HG02885 (cell line): Measurements from ENCODE around the gene PPFIBP2.

Experiments used
- ATAC-seq: cut with Tn5 transposase; IDR thresholded peaks from one replicate; pipeline ENCODE4 v1.9.1; 2021; ENCODE audit warnings: mild to moderate bottlenecking; ENCODE audit not compliant: unreplicated experiment, poor library complexity

PPFIBP2 gene

DNA sequence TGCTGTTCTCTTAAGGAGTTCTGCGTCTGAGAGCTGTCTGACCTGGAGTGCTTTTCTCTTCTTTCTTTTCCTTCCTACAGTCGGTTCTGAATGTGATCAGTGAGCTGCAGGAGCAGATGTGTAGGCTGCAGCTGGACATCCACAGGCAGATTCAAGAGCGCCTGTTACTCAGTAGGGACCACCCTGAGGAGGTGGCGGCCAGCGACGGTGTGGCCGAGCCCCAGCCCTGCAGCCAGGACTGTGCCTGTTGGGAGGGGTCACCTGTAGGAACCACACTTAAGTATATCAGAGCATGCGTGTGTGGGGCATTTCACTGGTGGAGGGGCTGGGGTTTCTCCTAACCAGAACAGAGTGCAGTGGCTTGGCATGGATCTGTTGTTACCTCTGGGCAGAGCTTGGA, 103.2 kb downstream of the PPFIBP2 start:
- ATAC-seq = no peak

DNA sequence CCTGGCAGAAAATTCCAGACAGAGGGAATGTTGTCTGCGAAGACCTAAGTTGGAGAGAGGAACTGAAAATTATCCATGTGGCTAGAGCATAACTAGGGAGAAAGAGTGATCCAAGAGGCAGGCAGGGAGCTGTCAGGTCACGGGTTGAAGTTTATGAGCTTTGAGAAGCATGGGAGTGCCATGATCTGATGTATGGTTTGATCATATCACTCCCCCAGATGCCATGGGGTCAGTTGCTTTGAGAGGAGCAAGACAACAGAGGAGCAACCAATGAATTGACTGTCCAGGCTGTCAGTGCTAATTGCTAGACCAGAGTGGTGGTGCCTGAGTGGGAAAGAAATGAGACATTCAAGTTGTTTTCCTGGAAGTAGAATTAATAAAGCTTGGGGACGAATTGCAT, 105.5 kb downstream of the PPFIBP2 start:
- no peak for ATAC-seq

DNA sequence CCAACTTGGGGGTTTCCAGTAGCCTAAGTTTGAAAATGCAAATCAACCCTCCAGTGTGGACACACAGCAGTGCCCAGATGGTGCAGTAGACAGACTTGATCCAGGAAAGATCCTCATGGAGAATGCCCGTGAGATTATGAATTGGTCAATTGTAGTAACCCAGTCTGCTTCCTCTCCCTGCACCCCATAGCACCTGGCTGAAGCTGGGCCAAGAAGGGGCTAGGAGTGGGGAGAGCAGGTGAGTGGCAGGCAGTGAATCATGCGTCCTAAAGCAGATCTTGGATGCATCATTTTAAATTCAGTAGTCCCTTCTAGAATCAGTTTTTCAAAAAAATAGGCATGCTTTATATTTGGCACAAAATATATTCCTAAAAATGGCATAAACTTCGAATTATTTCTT, 107.3 kb downstream of the PPFIBP2 start:
- ATAC-seq = no peak

DNA sequence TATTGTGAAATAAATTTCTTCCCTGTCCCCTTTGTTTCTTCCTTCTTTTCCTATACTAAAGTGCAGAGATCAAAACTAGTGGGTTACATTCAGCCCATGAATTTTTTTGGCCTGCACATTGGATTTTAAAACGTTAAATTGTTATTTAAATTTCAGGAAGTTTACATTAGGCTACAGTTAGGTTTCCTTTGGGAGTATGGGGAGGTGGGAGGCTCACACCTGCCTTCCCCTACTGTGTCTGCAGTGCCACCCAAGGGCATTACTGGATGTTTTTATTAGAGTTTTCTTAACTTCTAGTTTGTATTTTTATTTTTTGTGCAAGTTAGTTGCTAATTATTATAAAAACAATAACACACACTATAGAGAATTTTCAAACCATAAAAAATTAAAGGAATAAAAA, 107.8 kb downstream of the PPFIBP2 start:
- no peak for ATAC-seq

DNA sequence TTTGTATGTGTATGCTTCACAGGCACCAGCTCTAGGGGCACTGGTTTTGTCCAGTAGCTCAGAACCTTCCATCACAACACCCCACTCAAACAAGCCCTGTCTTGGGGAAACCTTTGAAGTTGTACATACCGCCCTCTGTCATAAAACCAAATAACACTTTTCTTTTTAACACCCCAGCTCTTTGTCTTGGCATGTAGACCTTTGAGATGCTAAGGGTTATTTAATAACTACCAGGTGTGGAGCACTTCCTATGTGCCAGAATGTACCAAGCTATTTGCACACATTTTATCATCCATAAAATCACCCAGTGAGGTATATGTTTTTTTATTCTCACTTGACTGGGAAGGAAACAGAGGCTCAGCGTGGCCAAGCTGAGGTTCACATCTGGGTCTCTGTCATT, 108.9 kb downstream of the PPFIBP2 start:
- ATAC-seq = no peak

DNA sequence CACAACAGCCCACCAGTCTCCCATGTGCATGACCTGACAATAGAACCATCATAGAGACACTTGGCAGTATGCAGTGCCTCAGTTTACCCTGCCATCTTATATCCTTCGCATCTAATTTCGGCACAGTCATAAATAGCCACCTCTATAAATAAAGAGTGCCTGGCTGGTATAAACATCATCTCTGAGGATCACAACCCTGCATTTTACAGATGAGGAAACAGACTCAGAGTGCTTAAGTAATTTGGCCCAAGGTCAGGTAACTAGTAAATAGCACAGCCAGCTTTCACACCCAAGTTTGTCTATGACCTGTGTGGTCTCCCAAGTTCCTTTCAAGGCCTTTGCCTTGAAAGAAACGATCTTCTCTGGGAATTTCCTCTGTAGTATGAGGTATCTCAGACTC, 114.9 kb downstream of the PPFIBP2 start:
- no peak for ATAC-seq

DNA sequence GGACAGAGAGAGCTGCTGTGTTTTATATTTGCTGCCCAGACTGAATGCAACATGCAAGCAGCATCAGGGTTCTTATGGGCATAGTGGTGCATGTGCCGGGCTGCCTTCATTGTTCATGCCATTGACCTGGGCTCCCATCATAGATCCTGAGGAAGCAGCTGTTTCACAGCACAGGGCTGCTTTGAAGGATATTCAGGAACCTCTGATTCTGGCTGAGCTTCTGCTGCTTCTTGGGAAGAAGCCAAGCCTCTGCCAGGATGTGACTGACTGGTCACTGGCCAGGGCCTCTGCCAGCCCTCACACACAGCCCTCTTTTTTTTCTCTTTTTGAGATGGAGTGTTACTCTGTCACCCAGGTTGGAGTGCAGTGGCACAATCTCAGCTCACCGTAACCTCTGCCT, 116.2 kb downstream of the PPFIBP2 start:
- no peak for ATAC-seq

DNA sequence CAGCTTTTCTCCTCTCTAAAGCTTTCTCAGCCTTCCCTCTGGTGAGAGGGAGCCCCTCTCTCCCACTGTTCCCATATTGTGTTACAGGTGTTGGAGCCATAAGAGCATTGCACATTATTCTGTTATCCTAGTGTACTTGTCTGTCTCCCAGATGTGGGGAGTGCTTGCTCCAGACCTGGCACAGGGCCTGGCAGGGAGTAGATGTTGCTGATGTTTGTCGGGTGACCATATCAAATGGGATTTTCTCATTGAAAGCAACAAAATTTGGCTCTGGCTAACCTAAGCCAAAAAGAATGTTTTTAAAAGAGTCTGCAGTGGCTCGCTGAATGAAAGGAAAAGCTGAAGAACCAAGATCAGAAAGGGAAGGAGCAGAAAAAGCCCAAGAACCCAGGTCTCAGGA, 118.4 kb downstream of the PPFIBP2 start:
- ATAC-seq = no peak

DNA sequence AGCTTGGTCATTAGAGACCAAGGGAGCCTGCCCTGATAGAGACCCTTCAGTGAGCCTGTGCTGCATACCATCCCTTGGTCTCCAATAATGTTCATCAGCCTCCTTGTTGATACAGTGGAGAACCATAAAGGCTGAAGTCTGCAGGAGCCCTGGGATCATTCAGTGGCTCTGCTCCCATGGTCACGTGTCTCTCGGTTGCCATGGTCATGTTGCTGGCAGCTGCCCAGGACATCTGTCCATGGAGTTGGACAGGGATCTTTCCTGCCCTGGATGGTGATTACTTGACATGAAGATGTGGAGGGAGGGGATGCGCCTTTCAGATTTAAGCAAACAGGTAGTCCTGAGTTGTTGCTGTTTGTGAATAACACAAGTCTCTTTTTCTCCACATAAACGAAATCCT, 121.3 kb downstream of the PPFIBP2 start:
- ATAC-seq = no peak

DNA sequence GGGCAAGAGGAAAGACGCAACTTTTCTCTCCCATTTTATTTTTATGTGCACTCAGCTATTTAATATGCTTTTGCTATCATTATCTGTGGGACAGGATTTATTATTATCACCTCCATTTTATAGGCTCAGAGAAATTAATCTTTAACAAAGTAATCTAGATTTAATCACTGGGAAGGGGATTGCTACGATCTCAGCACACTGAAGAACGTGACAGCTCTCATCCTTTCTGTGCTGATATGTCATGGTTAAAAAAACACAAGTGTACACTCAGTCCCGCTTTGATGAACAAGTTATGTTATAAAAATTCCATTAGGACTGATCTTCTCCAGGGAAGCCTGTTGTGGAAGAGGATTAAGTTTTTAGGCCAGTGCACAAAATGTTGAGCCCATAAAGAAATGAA, 121.9 kb downstream of the PPFIBP2 start:
- no peak for ATAC-seq

DNA sequence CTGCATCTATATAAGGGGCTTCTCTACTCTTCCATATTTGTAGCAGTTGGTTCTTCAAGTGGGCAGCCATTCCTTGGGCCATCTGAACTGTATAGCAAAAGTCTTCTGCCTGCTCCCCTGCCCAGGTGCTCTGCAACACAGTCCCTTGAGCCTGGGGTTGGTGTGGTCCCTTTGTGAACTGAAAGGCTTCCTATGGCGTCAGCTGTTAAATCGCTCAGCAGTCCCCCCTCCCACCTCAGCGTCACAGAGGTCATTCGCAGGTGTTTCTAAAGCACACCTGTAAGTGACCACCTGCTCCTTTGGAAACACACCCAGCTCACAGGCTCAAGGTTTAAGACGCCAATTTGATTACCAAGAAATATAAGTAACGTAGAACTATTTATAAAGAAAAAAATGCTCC, 122.6 kb downstream of the PPFIBP2 start:
- ATAC-seq = no peak

DNA sequence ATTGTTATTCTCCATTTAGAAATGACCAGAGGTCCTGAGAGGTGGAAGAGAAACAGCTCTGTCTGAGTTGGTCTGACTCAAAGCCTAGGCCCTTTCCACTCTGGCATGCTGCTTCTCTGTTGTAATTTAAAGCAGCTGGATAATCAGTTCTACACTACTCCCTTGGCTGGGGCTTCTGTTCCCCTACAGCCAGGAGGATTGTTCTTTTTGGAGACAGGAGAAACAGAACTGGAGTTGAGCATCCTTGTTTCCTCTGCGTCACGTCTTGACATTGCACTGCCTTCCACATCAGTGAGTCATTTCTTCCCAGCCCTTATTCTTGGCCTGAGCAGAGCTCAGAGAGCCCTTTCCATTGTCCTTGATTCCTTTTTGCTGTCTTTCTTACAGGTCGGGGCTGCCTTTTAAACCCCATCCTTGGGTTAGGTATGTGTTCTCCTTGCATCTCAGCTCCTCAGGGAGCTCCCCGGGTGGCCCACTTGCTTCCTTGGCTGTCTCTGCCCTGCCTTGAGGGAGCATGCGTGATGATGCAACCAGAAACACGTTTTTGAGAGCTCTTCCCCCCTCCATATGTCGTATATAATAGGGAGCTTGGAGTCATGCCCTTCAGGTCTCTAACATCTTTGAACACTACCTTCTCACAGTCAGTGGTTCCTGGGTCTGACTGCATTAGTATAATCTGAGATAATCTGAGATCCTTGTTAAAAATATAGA, 123.8 kb downstream of the PPFIBP2 start:
- ATAC-seq = no peak

DNA sequence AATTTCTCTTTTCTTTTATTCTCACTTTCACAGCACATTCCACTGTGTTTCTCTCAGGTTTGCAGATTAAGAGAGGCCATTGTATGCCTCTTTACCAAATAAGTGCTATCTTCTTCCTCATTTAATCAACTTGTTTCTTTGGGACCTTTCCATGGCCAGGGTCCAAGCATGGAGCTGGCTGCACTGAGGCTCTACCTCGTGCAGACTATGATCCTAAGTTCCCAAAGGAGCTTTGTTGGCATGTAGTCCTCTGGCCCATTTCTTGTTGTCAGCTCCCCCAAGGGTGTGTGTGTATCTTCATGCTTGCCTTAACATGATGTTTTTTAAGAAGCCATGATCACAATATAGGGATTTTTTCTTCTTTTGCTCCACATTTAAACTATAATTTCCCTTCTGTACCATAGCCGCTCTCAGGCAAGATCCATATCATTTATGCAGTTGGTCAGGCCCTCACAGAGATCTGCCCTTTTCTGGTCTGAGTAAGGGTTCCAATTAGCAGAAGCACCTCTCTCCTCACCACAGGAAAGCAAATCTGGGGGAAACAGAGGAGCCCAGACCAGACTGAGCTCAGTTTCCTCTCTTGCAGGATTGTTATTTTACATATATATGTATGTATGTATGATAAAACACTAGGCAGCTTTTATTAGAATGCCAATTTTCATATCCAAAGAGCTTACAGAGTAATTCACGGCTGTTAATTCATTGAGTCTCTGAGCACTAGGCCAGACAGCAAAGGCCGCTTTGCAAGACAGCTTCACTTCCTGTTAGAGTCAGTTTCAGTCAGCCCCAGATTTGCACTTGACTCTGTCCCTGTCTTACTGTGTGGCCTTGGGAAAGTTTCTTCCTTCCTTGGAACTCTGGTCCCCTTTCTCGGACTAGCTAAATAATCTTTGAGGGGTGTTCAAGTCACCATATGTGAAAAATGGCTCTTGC, 125.2 kb downstream of the PPFIBP2 start:
- peak; percentile 74 for ATAC-seq

DNA sequence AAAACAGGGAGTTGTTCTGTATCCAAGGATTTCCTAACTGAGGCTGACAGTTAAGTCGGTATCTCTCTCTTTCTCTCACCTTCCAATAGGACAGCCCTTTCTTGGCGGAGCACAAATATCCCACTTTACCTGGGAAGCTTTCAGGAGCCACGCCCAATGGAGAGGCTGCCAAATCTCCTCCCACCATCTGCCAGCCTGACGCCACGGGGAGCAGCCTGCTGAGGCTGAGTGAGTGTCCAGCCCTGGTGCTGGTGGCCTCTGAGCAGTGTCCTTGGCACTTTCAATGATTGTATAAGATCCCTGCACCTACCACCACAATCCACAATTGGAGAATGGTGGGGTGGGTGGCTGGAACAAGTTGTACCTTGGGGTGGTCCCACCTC, 125.8 kb downstream of the PPFIBP2 start:
- ATAC-seq = no peak

DNA sequence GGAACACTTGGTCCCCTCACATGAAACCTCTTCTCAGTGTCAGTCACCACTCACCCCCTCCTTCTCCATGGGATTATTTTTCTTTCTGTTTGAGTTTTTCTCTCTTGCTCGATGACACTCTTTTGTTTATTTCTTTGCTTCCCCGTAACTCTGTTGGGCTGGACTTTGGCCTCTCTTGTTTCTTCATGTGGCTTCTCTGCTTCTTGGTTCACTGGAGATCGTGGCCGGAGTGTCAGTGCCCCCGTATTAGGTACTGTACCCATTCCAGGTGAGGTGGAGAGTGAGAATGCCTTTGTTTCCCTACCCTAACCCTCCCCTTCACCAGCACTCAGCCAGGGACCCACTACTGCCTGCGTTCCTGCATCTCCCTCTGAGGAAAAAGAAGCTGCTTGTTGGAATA, 127.0 kb downstream of the PPFIBP2 start:
- ATAC-seq = no peak

DNA sequence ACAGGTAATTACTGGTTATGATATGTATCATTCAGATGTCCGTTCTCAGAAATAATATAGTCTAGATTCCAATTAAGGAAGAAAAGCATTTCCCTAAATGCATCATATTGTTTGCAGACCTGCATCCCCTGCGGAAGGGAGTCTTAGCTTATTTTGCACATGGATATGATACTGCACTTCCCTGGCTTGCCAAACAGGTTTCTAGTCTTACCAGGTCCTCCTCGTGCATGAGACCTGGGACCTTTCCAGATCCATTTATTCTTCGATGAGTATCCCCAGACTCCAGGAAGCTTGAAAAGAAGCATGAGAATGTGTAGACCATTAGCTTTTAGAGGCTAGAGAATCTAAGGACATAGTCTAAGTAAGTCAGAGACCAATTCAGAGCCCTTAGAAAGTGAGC, 128.9 kb downstream of the PPFIBP2 start:
- no peak for ATAC-seq

DNA sequence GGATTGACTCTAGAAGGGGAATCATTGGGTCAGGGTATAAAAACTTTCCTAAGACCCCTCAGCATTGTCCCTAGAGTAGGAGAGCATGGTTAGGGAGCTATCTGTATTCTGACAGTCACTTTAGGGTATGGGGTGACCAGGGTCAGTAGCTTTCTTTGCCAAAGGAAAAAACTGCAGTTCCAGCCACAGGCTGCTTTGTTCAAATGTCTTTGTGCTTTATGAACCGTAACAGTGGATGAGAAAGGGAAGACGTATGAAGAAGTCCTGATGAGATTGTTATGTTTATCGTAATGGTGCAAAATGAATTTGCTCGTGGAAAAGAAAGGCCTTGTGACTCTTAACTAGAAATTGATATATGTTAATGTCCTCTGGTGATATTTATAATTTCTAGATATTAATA, 129.5 kb downstream of the PPFIBP2 start:
- no peak for ATAC-seq

DNA sequence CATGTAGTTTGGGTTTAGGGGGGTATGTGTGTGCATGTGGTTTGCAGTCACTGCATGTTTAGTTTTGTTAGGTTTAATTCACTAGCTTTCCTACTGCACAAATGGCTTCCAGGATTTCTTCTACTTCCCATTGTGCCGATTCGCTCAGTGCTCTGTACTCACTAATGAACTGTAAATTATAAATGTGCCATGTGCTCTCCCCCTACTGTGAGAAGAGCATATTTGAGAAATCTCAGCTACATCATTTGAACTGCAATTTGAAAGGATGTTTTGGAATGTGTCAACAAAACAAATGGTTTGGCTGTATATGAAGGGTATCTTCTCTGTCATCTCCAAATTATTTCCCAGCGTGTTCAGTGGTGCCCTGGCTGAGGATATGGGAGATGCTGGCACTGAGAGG, 131.4 kb downstream of the PPFIBP2 start:
- ATAC-seq = no peak

DNA sequence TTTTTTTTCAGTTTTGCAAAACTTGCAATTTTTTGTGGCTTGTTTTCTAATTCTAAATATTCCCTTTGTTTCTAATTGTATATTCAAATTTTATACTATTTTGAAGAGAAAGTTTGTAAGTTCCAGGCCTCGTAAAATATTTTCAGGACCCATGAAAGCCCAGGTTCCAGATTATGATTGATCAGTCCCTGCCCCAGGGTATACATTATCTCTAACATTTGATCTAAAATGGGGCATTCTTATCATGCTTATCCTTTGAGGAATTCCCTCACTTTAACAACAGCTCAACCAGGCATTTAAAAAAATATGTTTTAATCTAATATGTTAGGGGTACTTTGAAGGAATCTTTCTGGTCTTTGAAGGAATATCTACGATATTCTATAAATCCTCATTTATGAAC, 133.1 kb downstream of the PPFIBP2 start:
- ATAC-seq = no peak

DNA sequence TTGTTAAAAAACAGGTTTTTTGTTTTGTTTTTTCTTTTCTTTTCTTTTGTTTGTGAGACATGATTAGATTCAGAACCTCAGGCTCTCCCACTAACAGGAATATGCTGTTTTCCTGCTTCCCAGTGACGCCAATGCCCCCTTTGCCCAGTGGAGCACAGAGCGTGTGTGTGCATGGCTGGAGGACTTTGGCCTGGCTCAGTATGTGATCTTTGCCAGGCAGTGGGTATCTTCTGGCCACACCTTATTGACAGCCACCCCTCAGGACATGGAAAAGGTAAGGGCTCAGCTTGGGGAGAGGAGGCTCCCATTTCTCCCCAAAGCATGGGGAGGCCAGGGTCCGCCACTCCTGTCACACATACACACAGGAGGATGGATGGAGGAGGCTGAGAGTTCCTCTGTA, 134.5 kb downstream of the PPFIBP2 start:
- ATAC-seq = no peak

DNA sequence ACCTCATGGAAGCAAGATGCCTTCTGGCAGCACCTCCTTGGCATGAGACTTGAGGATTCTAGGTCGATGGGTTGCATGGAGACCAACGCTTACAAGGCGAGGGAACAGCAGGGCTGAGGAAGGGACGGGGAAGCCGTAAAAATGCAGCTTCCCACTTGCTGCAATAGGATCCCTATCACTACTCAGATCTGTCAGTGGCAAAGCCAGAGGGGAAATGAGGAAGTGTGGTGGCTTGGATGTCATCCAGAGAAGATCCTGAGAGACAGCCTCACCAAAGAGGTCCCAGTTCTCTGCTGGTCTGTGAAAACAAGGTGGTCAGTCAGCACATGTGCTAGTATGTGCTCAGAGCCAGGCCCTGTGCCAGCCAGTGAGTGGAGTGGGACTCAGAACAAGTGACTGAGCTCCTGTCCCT, 137.3 kb downstream of the PPFIBP2 start:
- ATAC-seq = no peak

DNA sequence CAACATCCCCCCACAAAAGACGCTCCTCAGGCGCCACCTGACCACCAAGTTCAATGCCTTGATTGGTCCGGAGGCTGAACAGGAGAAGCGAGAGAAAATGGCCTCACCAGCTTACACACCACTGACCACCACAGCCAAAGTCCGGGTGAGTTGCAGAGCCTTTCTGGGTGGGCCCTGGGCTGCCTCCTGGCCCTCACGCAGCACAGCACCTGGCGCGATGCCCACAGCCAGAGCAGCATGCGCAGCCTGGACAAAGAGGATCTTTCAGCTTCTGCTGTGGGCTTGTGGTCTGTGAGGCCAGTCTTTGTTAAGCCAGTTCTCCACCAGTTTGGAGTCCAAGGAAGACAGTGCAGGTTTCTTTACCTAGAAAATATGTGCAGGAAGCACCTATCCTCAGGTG, 137.9 kb downstream of the PPFIBP2 start:
- no peak for ATAC-seq
